B cell (primary cell): ENCODE results near the gene PHF12.

Source experiments
- CTCF ChIP-seq: fragments of 200-600 bp; IDR thresholded peaks from one replicate; pipeline ENCODE4 v1.8.0; 2022; ENCODE audit warnings: antibody characterized with exemption, mild to moderate bottlenecking
- EZH2 ChIP-seq: IDR thresholded peaks from 2 replicates; pipeline ENCODE4 v1.6.1; 2012; ENCODE audit warnings: borderline replicate concordance, low read depth, mild to moderate bottlenecking, moderate library complexity, low read length; ENCODE audit not compliant: insufficient read depth, poor library complexity, severe bottlenecking

- no peak for TF ChIP-seq CTCF
- TF ChIP-seq EZH2: no peak
Measured at GRCh38 chr17:28944862-28945741, 6.2 kb downstream of the PHF12 start.
